ENCODE measurements around the gene CSNK1G2. TPM values are rescaled to one million over a fixed set of nuclear protein-coding genes. Genes with fewer than 3 reads are reported as not detected.

The CSNK1G2 gene
- total RNA-seq, 1 donor from 2014 or later = 58.4 TPM

DNA sequence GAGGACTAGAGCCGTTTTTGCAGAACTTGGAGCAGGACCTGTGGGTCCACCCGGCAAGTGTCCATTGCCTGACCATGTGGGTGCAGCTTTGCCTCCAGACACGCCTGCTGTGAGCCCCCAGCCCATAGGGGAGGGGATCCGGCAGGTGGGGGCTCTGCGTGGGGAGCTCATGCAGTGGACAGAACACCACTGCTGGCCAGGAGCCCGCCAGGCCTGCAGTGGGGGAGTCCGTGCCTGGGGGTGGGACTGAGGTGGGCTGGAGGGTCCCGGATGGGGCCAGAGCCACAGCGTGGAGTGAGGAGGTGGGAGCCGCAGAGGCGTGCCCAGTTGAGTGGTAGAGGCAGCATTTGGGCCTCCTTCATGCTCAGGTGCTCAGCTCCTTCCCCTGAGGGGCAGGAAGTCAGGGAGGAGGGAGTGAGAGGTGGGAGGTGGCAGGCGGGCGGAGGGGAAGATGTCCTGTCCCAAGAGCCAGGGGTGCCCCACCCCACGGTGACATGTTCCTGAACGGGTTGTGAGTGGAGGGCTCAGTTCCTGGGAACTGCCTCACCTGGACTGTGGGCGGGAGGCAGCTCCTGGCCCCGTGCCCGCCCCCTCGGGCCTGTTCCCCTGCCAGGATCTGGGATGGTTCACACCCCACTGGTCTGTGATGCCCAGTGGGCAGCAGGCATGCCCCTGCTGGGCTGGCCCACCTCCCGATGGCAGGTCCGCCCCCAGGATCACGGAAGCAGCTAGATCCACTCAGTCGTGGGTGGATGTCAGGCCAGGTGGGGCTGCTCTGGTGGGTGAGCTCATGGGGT lies 27.0 kb upstream of the CSNK1G2 start:
- no peak for DNase-seq (ENCODE audit: low read depth)
- Histone ChIP-seq H3K27me3 (ENCODE audit: control insufficient read depth, insufficient read depth, low read length) (no peaks in the 10 kb centered on the region), H3K4me3 (ENCODE audit: low read depth, low read length) (no peak overlapping the region), H3K36me3 (ENCODE audit: control insufficient read depth, insufficient read depth, low read length) (peaks cover 13% of the 10 kb centered on the region)
- no peak for FAIRE-seq
- no peak for TF ChIP-seq CTCF (IDR thresholded peaks at IDR 0.05; ENCODE audit: insufficient read depth, low read length, severe bottlenecking)

DNA sequence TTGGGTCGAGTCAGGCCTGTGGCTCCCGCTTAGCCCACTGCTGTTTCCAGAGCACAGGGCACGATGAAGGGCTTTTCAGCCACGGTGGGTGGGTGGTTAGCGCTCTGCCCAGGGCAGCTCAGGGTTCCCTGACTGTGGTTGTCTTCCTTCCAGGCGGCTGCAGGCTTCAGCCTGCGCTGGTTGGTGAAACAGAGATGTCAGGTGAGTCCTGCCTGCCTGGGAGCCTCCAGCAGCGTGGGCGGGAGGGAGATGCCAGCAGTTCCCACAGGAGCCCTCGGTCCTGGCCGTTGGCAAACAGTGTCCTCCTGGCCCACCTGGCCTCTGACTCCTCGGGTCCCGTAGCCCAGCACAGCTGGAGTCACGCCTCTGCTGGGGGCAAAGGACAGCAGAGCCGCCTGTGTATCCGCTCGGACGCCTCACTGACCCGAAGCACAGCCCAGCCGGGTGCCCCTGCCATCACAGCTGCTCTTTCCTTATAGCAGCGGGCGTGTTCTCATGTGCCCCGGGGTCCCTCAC lies 26.1 kb upstream of the CSNK1G2 start:
- DNase-seq (ENCODE audit: low read depth) (no peak), FAIRE-seq (no peak)
- no peak overlapping the region for H3K4me3 ChIP-seq (ENCODE audit: low read depth, low read length)
- H3K36me3 ChIP-seq (ENCODE audit: control insufficient read depth, insufficient read depth, low read length) = peaks cover 13% of the 10 kb centered on the region
- H3K27me3 ChIP-seq (ENCODE audit: control insufficient read depth, insufficient read depth, low read length) = no peaks in the 10 kb centered on the region
- no peak for TF ChIP-seq CTCF (IDR thresholded peaks at IDR 0.05; ENCODE audit: insufficient read depth, low read length, severe bottlenecking)

- Histone ChIP-seq H3K27me3 (ENCODE audit: control insufficient read depth, insufficient read depth, low read length) (no peaks in the 10 kb centered on the region), H3K36me3 (ENCODE audit: control insufficient read depth, insufficient read depth, low read length) (peaks cover 24% of the 10 kb centered on the region), H3K4me3 (ENCODE audit: low read depth, low read length) (no peak overlapping the region)
- no peak for TF ChIP-seq CTCF (IDR thresholded peaks at IDR 0.05; ENCODE audit: insufficient read depth, low read length, severe bottlenecking)
- no peak for DNase-seq (ENCODE audit: low read depth)
- FAIRE-seq = no peak
These were observed 23.8 kb upstream of the CSNK1G2 start for GRCh38 chr19:1917146-1917545.

DNA sequence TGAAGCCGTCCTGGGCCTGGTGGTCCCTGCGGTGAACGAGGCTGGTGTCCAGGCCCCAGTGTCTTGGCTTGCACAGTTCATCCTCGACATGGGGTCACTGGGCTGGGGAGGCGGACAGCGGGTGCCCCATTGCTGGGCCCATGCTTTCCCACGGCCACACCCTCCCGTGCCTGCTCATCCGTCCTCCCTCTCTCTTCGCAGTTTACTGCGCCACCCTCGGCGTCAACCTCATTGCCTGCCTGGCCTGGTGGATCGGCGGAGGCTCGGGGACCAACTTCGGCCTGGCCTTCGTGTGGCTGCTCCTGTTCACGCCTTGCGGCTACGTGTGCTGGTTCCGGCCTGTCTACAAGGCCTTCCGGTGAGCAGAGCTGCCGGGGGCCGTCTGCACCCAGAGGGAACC lies 23.0 kb upstream of the CSNK1G2 start:
- TF ChIP-seq CTCF (IDR thresholded peaks at IDR 0.05; ENCODE audit: insufficient read depth, low read length, severe bottlenecking) = no peak
- Histone ChIP-seq H3K27me3 (ENCODE audit: control insufficient read depth, insufficient read depth, low read length) (no peaks in the 10 kb centered on the region), H3K36me3 (ENCODE audit: control insufficient read depth, insufficient read depth, low read length) (peaks cover 27% of the 10 kb centered on the region), H3K4me3 (ENCODE audit: low read depth, low read length) (no peak overlapping the region)
- DNase-seq (ENCODE audit: low read depth) (no peak), FAIRE-seq (no peak)

GRCh38 chr19:1918975-1919374 lies 22.0 kb upstream of the CSNK1G2 start:
- no peak for TF ChIP-seq CTCF (IDR thresholded peaks at IDR 0.05; ENCODE audit: insufficient read depth, low read length, severe bottlenecking)
- no peak for FAIRE-seq
- Histone ChIP-seq H3K27me3 (ENCODE audit: control insufficient read depth, insufficient read depth, low read length) (no peaks in the 10 kb centered on the region), H3K4me3 (ENCODE audit: low read depth, low read length) (no peak overlapping the region), H3K36me3 (ENCODE audit: control insufficient read depth, insufficient read depth, low read length) (peaks cover 26% of the 10 kb centered on the region)
- DNase-seq (ENCODE audit: low read depth) = no peak

Measured in bronchial epithelial cell (primary cell).